HepG2 (cell line): ENCODE measurements around the gene PIP5KL1. TPM values are rescaled to one million over a fixed set of nuclear protein-coding genes. Genes with fewer than 3 reads are reported as not detected.

Experiments used
- AKAP8 ChIP-seq: sonication (generic); formaldehyde crosslinking; IDR thresholded peaks from 2 replicates; pipeline ENCODE4 v1.5.1; 2020; ENCODE audit warnings: mild to moderate bottlenecking, missing genetic modification reagents
- ARID2 ChIP-seq: sonication (generic); formaldehyde crosslinking; IDR thresholded peaks from 2 replicates; pipeline ENCODE4 v1.8.1; 2022; ENCODE audit warnings: mild to moderate bottlenecking, missing genetic modification reagents, borderline replicate concordance
- CERS6 ChIP-seq: sonication (generic); formaldehyde crosslinking; IDR thresholded peaks from 2 replicates; pipeline ENCODE4 v1.5.0; 2020; ENCODE audit warnings: missing genetic modification reagents
- FOXJ3 ChIP-seq: sonication (generic); formaldehyde crosslinking; IDR thresholded peaks from 2 replicates; pipeline ENCODE4 v1.4.0; 2020; ENCODE audit warnings: missing genetic modification reagents, mild to moderate bottlenecking, borderline replicate concordance
- FOXO1 ChIP-seq: sonication (generic); formaldehyde crosslinking; IDR thresholded peaks from 2 replicates; pipeline ENCODE4 v1.4.0; 2020; ENCODE audit warnings: missing genetic modification reagents
- GMEB1 ChIP-seq: sonication (generic); formaldehyde crosslinking; IDR thresholded peaks from 2 replicates; pipeline ENCODE4 v1.5.1; 2020; ENCODE audit warnings: missing genetic modification reagents, mild to moderate bottlenecking, borderline replicate concordance
- HMGXB4 ChIP-seq, 2 experiments: sonication (generic) in 1 of 2; formaldehyde crosslinking in 1 of 2; IDR thresholded peaks; 2 replicates each; pipeline versions ENCODE4 v1.4.0 to v1.6.1; 2018 to 2020; ENCODE audit warnings: missing genetic modification reagents in 2 of 2, borderline replicate concordance in 1 of 2, low read depth in 1 of 2, mild to moderate bottlenecking in 1 of 2, missing biosample characterization in 1 of 2
- HNRNPL ChIP-seq: fragments of 200-400 bp; formaldehyde crosslinking; IDR thresholded peaks from 2 replicates; pipeline ENCODE4 v1.6.1; 2017; ENCODE audit warnings: mild to moderate bottlenecking, low read depth, low read length
- IRF2 ChIP-seq: IDR thresholded peaks from 2 replicates; pipeline ENCODE4 v1.6.1; 2018; ENCODE audit warnings: missing genetic modification reagents, missing compliant biosample characterization
- KDM1A ChIP-seq: IDR thresholded peaks from 2 replicates; pipeline ENCODE4 v1.6.1; 2016; ENCODE audit warnings: missing compliant biosample characterization
- KLF6 ChIP-seq: IDR thresholded peaks from 2 replicates; pipeline ENCODE4 v1.8.0; 2016; ENCODE audit warnings: missing biosample characterization, missing genetic modification reagents
- NCOR1 ChIP-seq: fragments of 200-600 bp; sonication (generic); IDR thresholded peaks from 2 replicates; pipeline ENCODE4 v1.7.0; 2017; ENCODE audit warnings: antibody characterized with exemption, low read length, borderline replicate concordance
- NR2F6 ChIP-seq, 2 experiments: IDR thresholded peaks; 2 replicates each; pipeline ENCODE4 v1.6.1; 2016; ENCODE audit warnings: antibody characterized with exemption in 1 of 2, mild to moderate bottlenecking in 1 of 2
- PHF5A ChIP-seq: IDR thresholded peaks from one replicate; pipeline ENCODE4 v1.6.1; 2018; ENCODE audit warnings: low read depth, missing genetic modification reagents; ENCODE audit not compliant: unreplicated experiment
- YEATS2 ChIP-seq: sonication (generic); formaldehyde crosslinking; IDR thresholded peaks from 2 replicates; pipeline ENCODE4 v1.4.0; 2020; ENCODE audit warnings: missing genetic modification reagents, borderline replicate concordance
- ZNF124 ChIP-seq: sonication (generic); formaldehyde crosslinking; IDR thresholded peaks from 2 replicates; pipeline ENCODE4 v1.4.0; 2020; ENCODE audit warnings: missing genetic modification reagents
- ZNF136 ChIP-seq: sonication (generic); formaldehyde crosslinking; IDR thresholded peaks from 2 replicates; pipeline ENCODE4 v1.8.1; 2022; ENCODE audit warnings: low read depth, mild to moderate bottlenecking, moderate library complexity, missing genetic modification reagents
- ZNF138 ChIP-seq: sonication (generic); formaldehyde crosslinking; IDR thresholded peaks from 2 replicates; pipeline ENCODE4 v1.5.0; 2020; ENCODE audit warnings: mild to moderate bottlenecking, low read depth, missing genetic modification reagents
- ZNF354B ChIP-seq: sonication (generic); formaldehyde crosslinking; IDR thresholded peaks from 2 replicates; pipeline ENCODE4 v1.8.0; 2022; ENCODE audit warnings: mild to moderate bottlenecking, missing genetic modification reagents
- ZNF460 ChIP-seq: sonication (generic); formaldehyde crosslinking; IDR thresholded peaks from 2 replicates; pipeline ENCODE4 v1.5.1; 2020; ENCODE audit warnings: missing genetic modification reagents, mild to moderate bottlenecking, borderline replicate concordance
- ZNF543 ChIP-seq: sonication (generic); formaldehyde crosslinking; IDR thresholded peaks from 2 replicates; pipeline ENCODE4 v1.4.0; 2020; ENCODE audit warnings: mild to moderate bottlenecking, missing genetic modification reagents
- ZNF639 ChIP-seq: conservative IDR thresholded peaks from 2 replicates; pipeline ENCODE4 v1.6.1; 2018; ENCODE audit warnings: missing genetic modification reagents
- polyA plus RNA-seq, 8 experiments: library from polyadenylated mRNA; depleted of rRNA in 3 of 8; stranded (reverse) in 7 of 8; unstranded in 1 of 8; fragments of >200 nt; fragmentation: Illumina TruSeq in 4 of 8; extraction: Trizol in 4 of 8; gene quantifications; 2 replicates each; pipeline versions ENCODE4 v1.2.1 to v1.2.3, GENCODE V29; 2011 to 2016; ENCODE audit warnings: low read depth in 4 of 8, missing spikeins in 1 of 8, mixed read lengths in 1 of 8; ENCODE audit not compliant: insufficient read depth in 1 of 8
- total RNA-seq, 5 experiments: library from RNA; depleted of rRNA; stranded (reverse); fragments of >200 nt; fragmentation: Illumina TruSeq; extraction: Trizol; gene quantifications; 2 replicates each; pipeline ENCODE4 v1.2.3, GENCODE V29; 2016; ENCODE audit warnings: low read depth in 1 of 5

PIP5KL1 gene
- total and polyA plus RNA-seq, 2 of the 13 experiments (the other 11 are each of a cell fraction or from before 2014, with no cell fraction given), result 0.20 to 0.49 TPM

GRCh38 chr9:127903557-127904475 lies 26.8 kb downstream of the PIP5KL1 start (continued):
- no peak; the same call in 1 of the 2 replicates for TF ChIP-seq ZNF136 (CRISPR knock-in tag)
- TF ChIP-seq AKAP8, result 0 out of 2 replicates have a peak, but pooled peaks have one; percentile 77
- peak; percentile 54; the same call in 1 of the 2 replicates for TF ChIP-seq ZNF639 (CRISPR knock-in tag)
- TF ChIP-seq ZNF460 (CRISPR knock-in tag), result no peak
- TF ChIP-seq HMGXB4 (CRISPR knock-in tag; IDR thresholded peaks at IDR 0.05; ENCODE audit: borderline replicate concordance in 1 of 2, low read depth in 1 of 2), result peak in 1 of 2 experiments; percentile 81; a peak in 2 of 4 replicates
- TF ChIP-seq ZNF124 (CRISPR knock-in tag), result no peak
- TF ChIP-seq PHF5A (CRISPR knock-in tag), result peak; percentile 68
- peak; percentile 42 for TF ChIP-seq NR2F6 (IDR thresholded peaks at IDR 0.05)
- TF ChIP-seq NR2F6 (CRISPR knock-in tag; IDR thresholded peaks at IDR 0.05), result peak; percentile 89
- peak; percentile 79 for TF ChIP-seq HNRNPL
- TF ChIP-seq CERS6, result no peak
- TF ChIP-seq ZNF543, result 0 out of 2 replicates have a peak, but pooled peaks have one; percentile 37
- TF ChIP-seq GMEB1 (CRISPR knock-in tag), result no peak; the same call in 1 of the 2 replicates
- no peak for TF ChIP-seq ARID2
- peak; percentile 48; the same call in 1 of the 2 replicates for TF ChIP-seq NCOR1
- TF ChIP-seq YEATS2 (CRISPR knock-in tag), result peak; percentile 47; the same call in 1 of the 2 replicates
- TF ChIP-seq IRF2, result peak; percentile 78
- 0 out of 2 replicates have a peak, but pooled peaks have one; percentile 51 for TF ChIP-seq KLF6 (CRISPR knock-in tag)
- TF ChIP-seq FOXJ3 (CRISPR knock-in tag), result peak; percentile 32; the same call in 1 of the 2 replicates
- peak; percentile 86 for TF ChIP-seq FOXO1 (CRISPR knock-in tag)
- 0 out of 2 replicates have a peak, but pooled peaks have one; percentile 5 for TF ChIP-seq KDM1A
- TF ChIP-seq ZNF354B (CRISPR knock-in tag), result no peak
- TF ChIP-seq ZNF138 (CRISPR knock-in tag), result no peak
